Measurements from ENCODE around the gene MAN1A1.
A peak's percentile ranks its signal among the peaks of the same experiment; 100 is the strongest.
"Not testable (repeated sequence)": the region's sequence is repeated elsewhere in the genome, so short reads cannot be mapped to it uniquely, and the experiment has no call there.

The MAN1A1 gene

GRCh38 chr6:119190176-119190575 is 159.4 kb downstream of the MAN1A1 start:
- no peak for DNase-seq

DNA sequence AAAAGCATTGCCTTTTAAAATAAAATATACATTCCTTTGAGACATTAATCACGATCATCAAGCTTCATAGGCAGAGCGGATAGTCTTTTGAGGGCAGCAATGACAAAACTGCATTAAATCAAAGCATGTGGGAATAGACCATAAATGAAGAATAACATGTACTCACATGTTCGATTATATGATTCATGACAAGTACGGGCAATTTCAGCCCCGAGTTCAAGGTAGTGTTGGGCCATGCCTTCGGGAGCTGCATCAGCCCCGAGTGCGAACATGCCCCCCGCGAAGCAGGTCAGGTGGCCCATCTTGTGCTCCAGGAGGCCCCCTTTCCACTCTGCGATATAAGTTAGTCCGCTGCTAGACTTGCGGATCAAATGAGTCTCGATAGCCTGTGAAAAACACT is 160.1 kb downstream of the MAN1A1 start:
- no peak for DNase-seq

DNA sequence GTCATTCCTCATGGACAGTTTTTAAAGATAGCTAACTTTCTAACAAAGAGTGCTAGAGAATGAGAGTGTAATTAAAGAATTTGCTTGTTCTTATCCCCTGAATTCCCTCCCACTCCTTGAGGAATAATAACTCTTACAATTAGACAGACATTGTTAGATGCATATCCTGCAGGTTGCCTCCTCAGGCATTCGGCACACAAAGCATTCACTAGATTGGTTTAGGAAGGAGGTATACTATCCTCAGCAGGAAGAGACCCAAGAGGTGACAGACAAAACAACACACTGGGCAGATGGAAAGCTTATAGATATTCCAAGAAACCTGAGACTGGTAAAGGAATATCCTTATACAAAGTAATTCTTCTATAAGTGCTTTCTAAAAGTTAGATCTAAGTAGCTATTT is 162.0 kb downstream of the MAN1A1 start:
- DNase-seq: no peak

DNA sequence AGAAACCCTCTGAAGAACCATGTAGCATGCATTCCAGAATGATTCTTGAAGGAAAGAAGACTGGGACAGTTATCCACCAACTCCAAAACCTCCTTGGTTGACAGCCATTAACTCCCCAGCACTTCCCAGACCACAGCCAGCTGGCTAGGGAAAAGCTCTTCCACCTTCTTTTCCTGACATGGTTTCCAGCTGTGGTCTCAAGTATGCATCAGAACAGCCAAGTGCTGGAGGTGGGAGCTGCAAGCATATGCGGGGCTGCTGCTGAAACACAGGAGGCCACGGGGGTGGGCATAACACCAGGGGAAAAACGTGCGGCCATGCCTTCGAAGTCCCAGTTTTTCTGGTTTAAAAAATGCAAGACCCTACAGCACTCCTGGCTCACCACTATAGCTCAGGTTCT is 163.1 kb downstream of the MAN1A1 start:
- DNase-seq: no peak

- DNase-seq: no peak
Observed at GRCh38 chr6:119184008-119184648, 165.4 kb downstream of the MAN1A1 start.

DNA sequence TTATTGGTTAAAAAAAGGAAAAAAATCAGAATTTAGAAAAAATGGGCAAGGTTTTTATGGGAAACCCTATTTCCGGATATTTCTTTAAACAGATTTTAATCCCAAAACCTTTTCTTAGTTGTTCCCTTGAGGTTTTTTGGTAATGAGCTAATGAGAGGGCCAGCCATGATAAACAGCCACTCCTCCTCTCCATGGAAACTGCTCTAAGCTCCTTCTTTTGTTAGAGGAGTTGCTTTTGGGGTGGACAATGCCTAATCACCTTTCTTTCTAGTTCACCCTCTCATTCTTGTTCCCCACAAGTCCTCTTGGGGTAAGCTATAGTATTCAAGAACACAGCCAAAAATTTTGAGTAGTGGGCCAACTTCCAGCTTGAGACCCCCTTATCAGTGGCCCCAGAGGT is 166.1 kb downstream of the MAN1A1 start:
- no peak for DNase-seq

DNA sequence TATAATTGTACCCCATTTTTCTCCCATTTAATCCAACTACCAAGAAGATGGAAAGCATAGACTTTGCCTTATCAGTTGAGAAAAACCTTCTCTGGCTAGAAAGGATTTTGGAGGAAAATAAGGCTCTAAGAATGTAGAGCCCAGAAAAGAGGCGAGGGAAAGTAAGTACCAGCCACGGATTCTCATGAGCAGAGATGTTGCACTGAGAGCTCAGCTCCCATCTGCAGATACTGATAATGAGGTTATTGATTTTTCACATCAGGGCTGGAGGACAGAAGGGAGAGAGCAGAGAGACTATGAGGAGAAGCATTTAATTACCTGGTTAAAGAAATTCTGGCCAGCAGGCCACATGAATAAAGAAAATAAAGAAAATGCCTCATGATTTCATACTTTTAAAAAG is 166.7 kb downstream of the MAN1A1 start:
- DNase-seq: no peak

DNA sequence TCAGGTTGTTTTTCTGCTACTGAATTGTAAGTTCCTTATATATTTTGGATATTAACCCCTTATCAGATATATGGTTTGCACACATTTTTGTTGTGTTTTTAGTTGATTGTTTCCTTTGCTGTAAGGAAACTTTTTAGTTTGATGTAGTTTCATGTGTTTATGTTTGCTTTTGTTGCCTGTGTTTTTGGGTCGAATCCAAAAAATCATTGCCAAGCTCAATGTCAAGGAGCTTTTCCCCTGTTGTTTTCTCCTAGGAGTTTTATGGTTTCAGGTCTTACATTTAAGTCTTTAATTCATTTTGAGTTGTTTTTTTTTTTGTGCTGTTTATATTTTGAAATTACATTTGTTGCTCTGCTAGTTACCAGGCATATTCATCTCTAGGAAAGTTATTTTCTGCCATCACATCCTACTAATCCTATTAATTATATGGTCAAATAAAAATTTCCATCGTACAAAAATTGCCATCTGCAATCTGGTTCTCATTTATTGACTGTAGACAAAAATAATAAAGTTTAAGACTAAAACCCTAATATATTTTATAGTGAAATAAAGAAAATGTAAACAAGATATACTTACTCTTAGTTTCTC is 167.3 kb downstream of the MAN1A1 start:
- DNase-seq: no peak

GRCh38 chr6:119181046-119181445 is 168.5 kb downstream of the MAN1A1 start:
- no peak for DNase-seq

DNA sequence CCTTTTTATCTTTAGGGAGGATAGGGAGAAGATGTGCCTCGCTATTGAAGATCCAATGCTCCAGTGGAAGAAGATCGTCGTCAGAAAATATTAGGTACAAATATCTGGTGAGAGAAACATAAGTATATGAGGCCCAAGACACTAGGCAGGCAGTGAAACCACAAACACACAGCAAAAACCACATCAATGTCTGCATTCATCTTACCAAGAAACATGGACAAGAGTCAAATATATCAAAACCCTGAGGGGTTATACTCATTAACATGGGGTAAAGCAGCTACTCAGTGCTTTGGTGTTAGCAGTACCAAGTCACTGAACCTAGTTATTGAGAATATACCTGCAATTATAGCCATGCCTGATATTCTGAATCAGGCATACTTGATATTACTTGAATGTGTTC is 169.7 kb downstream of the MAN1A1 start:
- DNase-seq: peak; percentile 16

- DNase-seq: no peak
Observed at GRCh38 chr6:119179062-119179461, 170.5 kb downstream of the MAN1A1 start.

DNA sequence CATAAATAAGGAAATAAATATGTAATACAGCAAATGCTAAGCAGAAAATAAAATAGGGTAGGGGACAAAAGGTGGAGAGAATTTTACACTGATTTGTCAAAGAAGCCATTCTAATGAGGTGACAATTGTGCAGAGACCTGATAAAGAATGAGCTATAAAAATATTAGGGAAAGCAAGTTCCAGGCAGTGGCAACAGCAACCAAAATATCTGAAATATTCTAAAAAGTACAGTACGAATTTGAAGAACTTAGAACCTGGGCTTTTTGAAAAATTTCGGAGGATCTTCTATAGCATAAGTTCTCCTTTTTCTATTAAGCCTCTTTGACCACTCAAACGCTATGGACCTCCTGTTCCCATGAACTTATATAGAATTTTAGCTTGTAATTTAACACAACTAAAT is 173.1 kb downstream of the MAN1A1 start:
- no peak for DNase-seq

DNA sequence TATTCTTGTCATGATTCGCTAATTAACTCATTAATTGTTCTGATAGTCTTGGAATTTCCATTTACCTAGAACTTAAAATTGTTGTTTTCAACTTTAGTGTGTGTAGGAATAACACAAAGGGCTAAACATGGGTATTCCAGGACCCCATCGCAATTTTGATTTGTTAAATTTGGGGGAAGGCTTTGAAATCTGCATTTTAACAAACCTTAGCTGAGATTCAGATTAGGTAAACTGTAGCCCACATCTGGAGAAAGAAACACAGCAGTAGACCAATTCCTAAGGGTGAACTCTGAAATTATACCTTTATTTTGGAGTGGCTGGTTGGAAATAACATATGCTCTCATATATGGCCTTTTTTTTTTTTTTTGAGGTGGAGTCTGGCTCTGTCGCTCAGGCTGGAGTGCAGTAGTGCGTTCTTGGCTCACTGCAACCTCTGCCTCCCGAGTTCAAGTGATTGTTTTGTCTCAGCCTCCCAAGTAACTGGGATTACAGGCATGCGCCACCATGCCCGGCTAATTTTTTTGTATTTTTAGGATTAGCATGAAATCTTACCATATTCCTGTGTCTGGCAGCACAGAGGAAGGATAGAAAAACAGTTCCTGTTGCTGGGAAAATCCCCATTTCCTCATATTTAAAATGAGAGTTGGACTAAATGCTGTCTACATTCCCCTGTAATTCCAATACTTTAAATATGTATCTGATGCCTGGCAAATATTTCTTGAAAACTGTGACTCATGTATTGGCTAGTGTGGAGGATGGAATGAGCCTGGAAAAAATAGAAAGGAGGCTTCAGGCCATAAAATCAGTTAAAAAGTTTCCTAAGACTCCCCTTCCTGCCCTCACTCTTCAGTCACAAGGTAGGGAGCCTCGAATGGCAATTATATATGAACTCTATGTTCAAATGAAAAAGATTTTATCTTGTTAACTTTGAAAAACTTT is 174.4 kb downstream of the MAN1A1 start:
- DNase-seq: no peak

DNA sequence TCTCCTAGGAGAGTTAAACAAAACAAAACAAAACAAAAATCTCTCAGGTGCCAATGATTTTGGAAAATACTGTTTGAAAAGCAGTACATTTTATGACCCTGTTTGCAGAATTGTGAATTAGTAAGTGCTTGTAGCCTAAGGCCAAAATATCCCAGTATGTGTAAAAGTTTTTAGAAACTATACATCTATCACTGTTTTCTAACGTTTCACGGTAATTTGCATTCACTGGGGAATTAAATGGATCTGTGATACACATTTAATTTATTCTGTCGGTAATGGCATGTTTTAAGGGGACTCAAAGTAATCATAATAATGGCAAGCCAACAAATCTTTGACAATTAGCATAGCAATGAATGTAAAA is 175.5 kb downstream of the MAN1A1 start:
- DNase-seq: no peak

GRCh38 chr6:119173249-119174084 is 176.1 kb downstream of the MAN1A1 start:
- no peak for DNase-seq

- no peak for DNase-seq
Observed at GRCh38 chr6:119172824-119173223, 176.7 kb downstream of the MAN1A1 start.

DNA sequence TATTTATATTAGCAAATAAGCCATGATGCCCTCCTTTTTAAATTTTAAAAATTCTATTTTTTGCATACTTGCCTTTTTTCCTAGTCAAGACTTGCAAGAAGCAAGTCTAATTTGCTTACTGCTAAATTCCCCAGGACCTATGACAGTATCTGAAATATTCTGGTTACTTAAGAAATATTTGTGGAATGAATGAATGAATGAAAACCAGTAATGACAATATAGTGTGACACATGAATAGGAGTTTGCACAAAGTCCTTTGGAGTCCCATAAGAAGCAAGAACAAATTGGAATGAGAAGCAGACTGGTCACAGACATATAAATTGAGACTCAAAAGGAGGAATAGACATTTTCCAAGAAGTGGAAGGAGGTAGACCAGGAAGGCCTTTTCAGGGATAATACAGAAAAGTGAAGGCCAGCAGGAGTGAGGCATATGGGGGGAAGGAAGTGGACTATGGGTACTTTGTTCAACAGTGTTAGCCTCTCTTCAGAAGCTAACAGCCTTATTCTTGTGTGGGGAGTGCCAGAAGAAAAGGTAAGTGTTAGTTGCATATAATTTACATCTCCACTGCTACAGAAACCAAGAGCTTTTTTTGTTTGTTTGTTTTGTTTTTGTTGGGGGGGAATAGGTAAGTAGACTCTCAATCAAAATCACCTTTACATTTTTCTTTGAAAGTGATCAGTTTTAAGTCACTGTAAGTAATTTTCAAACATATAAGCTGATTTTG is 177.5 kb downstream of the MAN1A1 start:
- DNase-seq: no peak

- DNase-seq: no peak
Observed at GRCh38 chr6:119171088-119171841, 178.3 kb downstream of the MAN1A1 start.

DNA sequence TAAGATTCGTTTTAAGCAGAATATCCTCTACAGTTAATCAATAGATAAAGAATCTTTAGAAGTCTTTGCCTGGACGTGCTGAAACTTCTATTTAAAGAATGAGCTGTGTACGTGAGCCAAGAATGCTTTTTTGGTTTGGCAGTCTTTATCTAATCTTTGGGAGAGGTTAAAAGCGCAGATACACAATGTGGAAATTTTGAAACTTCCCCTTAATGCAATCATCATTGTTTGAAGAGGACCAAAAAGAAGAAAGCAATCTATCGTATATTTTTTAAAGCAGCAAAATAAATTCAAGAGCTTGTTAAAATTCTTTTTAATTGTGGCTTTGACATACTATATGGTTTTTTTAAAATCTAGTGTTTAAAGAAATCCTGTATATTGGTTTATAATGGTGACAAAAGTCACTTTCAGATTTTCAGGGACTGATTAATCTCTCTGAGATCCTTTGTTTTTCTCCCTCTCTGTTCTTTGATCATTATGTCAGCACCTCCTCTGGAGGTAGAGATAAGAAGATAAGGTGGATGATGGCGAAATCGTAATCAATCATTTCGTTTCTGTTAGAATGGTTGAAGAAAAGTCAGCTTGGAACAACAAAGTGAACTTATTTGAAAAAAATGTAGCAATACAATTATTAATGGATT is 179.0 kb downstream of the MAN1A1 start:
- DNase-seq: no peak

GRCh38 chr6:119170103-119170446 is 179.5 kb downstream of the MAN1A1 start:
- no peak for DNase-seq

GRCh38 chr6:119169355-119169754 is 180.2 kb downstream of the MAN1A1 start:
- DNase-seq: not testable (repeated sequence)

Measured in CD4-positive, alpha-beta T cell treated with Interleukin-21 for 1 hour (primary cell).